Stimulated activated CD4-positive, alpha-beta T cell treated with anti-CD3 and anti-CD28 coated beads, Interleukin-12 subunit alpha, Interleukin-12 subunit beta, amount 100 ng/mL, for 4 hours (primary cell): ENCODE measurements around the gene ANTXR1.

Source experiments
- DNase-seq: peaks from one replicate; pipeline ENCODE4 v3.0.0-alpha.2; 2020

ANTXR1 gene

GRCh38 chr2:69291721-69292120 is 278.7 kb downstream of the ANTXR1 start:
- no peak for DNase-seq

- DNase-seq = no peak
Observed at GRCh38 chr2:69292256-69292655, 279.3 kb downstream of the ANTXR1 start.

GRCh38 chr2:69296421-69296820 is 283.4 kb downstream of the ANTXR1 start:
- DNase-seq = no peak

- no peak for DNase-seq
Observed at GRCh38 chr2:69297216-69297615, 284.2 kb downstream of the ANTXR1 start.

GRCh38 chr2:69298261-69298660 is 285.3 kb downstream of the ANTXR1 start:
- DNase-seq = no peak

GRCh38 chr2:69298862-69299261 is 285.9 kb downstream of the ANTXR1 start:
- no peak for DNase-seq
